GM21367 (cell line): ENCODE measurements around the gene CXorf51B.
"Not testable (repeated sequence)": the region's sequence is repeated elsewhere in the genome, so short reads cannot be mapped to it uniquely, and the experiment has no call there.

Experiments
- ATAC-seq: cut with Tn5 transposase; IDR thresholded peaks from one replicate; pipeline ENCODE4 v1.9.1; 2021; ENCODE audit not compliant: unreplicated experiment

CXorf51B gene

DNA sequence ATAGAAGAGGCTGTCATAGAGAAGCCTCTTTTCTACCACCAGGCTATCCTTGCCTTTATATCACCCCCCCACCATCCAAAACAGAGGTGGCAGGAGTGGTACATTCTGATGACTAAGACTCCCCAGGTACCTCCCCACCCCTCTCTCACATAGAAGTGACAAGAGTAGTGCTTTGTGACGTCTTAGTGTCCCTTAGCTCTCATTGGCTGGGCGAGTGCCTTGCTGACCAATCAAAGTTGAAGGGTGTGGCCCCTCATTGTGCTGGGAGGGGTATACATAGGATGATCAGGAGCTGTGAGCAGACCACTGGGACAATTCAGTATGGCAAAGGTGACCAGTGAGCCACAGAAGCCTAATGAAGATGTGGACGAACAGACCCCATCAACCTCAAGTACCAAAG lies at the start of gene CXorf51B:
CXorf51B (plus strand) TSS at position 301 of the 400 bp plus-strand sequence; CDS start at position 322, 21 bp downstream.
- not testable (repeated sequence) for ATAC-seq

DNA sequence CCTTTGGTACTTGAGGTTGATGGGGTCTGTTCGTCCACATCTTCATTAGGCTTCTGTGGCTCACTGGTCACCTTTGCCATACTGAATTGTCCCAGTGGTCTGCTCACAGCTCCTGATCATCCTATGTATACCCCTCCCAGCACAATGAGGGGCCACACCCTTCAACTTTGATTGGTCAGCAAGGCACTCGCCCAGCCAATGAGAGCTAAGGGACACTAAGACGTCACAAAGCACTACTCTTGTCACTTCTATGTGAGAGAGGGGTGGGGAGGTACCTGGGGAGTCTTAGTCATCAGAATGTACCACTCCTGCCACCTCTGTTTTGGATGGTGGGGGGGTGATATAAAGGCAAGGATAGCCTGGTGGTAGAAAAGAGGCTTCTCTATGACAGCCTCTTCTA lies 5.1 kb downstream of the CXorf51B start, which contains the start of gene CXorf51A:
CXorf51A (minus strand) TSS at position 101 of the 400 bp plus-strand sequence; CDS start at position 80, 21 bp downstream.
- not testable (repeated sequence) for ATAC-seq

DNA sequence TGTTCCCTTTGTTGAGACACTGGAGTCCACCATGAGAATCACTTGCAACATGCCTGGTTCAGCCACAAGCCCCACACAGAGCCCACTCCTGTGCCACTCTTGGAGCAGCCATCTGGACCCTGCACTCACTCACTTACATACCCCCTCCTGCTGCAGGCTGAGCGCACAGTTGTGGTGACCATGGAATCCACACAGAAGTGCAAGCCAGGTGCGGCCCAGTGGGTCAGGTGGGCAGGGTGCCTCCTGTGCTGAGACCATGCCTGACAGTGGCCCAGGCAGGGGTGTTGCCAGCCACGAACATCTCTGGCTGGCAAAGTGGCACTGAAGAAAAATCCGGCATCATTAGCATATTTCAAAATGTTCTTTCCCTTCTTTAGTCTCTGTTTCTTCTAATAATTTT lies 22.4 kb downstream of the CXorf51B start:
- no peak for ATAC-seq

DNA sequence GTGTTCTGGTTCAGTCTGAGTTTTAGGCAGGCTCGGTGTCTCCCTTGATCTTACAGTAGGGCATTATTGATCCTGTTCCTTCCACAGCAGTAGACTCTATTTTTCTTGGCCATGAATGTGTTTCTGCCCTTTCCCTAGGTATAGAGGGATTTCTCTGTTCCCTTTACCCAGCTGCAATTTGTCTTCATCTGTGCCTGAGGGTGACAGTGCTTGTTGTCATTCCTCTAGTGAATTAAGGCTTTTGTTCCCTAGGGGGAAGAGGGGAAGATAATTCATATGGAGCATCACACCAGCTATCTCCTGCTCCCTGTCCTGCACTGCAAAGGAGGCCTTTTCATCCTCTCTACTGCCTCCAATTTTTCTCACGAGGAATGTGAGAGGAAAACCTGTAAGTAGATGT lies 44.7 kb downstream of the CXorf51B start:
- ATAC-seq: no peak
